HepG2 (cell line): ENCODE data around the gene NAB2. TPM values are rescaled to one million over a fixed set of nuclear protein-coding genes. Genes with fewer than 3 reads are reported as not detected.

Experiments
- AHR ChIP-seq: IDR thresholded peaks from 2 replicates; pipeline ENCODE4 v1.6.1; 2018; ENCODE audit warnings: missing genetic modification reagents, missing compliant biosample characterization
- CBX1 ChIP-seq: IDR thresholded peaks from one replicate; pipeline ENCODE4 v1.6.1; 2016; ENCODE audit warnings: antibody characterized with exemption, low read depth
- CREB3 ChIP-seq: sonication (generic); formaldehyde crosslinking; IDR thresholded peaks from 2 replicates; pipeline ENCODE4 v1.5.0; 2020; ENCODE audit warnings: missing genetic modification reagents
- FOXP1 ChIP-seq, 2 experiments: fragments of 450-650 bp in 1 of 2; IDR thresholded peaks; 2 replicates each; pipeline ENCODE4 v1.6.1; 2017 to 2018; ENCODE audit warnings: antibody characterized with exemption in 1 of 2
- GTF2F1 ChIP-seq: fragments of 150-350 bp; IDR thresholded peaks from 2 replicates; pipeline ENCODE4 v1.6.1; 2014; ENCODE audit warnings: low read length
- MAF1 ChIP-seq: sonication (generic); formaldehyde crosslinking; IDR thresholded peaks from 2 replicates; pipeline ENCODE4 v1.5.0; 2020; ENCODE audit warnings: missing genetic modification reagents, borderline replicate concordance
- MAFF ChIP-seq: IDR thresholded peaks from 2 replicates; pipeline ENCODE4 v1.6.1; 2011; ENCODE audit warnings: low read depth, low read length, improper control_type of control experiment
- MAFG ChIP-seq: sonication (generic); formaldehyde crosslinking; IDR thresholded peaks from 2 replicates; pipeline ENCODE4 v1.5.1; 2020; ENCODE audit warnings: mild to moderate bottlenecking, missing genetic modification reagents
- PTBP1 ChIP-seq: fragments of 200-400 bp; formaldehyde crosslinking; IDR thresholded peaks from 2 replicates; pipeline ENCODE4 v1.6.1; 2018; ENCODE audit warnings: low read length, low read depth; ENCODE audit not compliant: poor library complexity, severe bottlenecking
- SMAD9 ChIP-seq: sonication (generic); formaldehyde crosslinking; IDR thresholded peaks from 2 replicates; pipeline ENCODE4 v1.5.1; 2020; ENCODE audit warnings: mild to moderate bottlenecking, missing genetic modification reagents
- SPEN ChIP-seq: sonication (generic); formaldehyde crosslinking; IDR thresholded peaks from 2 replicates; pipeline ENCODE4 v1.5.1; 2020; ENCODE audit warnings: low read depth, mild to moderate bottlenecking, missing genetic modification reagents
- TEAD2 ChIP-seq: sonication (generic); formaldehyde crosslinking; IDR thresholded peaks from 2 replicates; pipeline ENCODE4 v1.9.0; 2021; ENCODE audit warnings: missing genetic modification reagents
- TMF1 ChIP-seq: sonication (generic); formaldehyde crosslinking; IDR thresholded peaks from 2 replicates; pipeline ENCODE4 v1.8.1; 2022; ENCODE audit warnings: low read depth, missing genetic modification reagents
- UBTF ChIP-seq: sonication (generic); formaldehyde crosslinking; IDR thresholded peaks from 2 replicates; pipeline ENCODE4 v1.4.0; 2020; ENCODE audit warnings: mild to moderate bottlenecking, missing genetic modification reagents
- ZNF256 ChIP-seq: sonication (generic); formaldehyde crosslinking; conservative IDR thresholded peaks from 2 replicates; pipeline ENCODE4 v1.4.0; 2020; ENCODE audit warnings: missing genetic modification reagents
- ZNF281 ChIP-seq: sonication (generic); formaldehyde crosslinking; IDR thresholded peaks from 2 replicates; pipeline ENCODE4 v1.4.0; 2020; ENCODE audit warnings: missing genetic modification reagents, borderline replicate concordance
- ZNF749 ChIP-seq: sonication (generic); formaldehyde crosslinking; IDR thresholded peaks from 2 replicates; pipeline ENCODE4 v1.8.0; 2022; ENCODE audit warnings: mild to moderate bottlenecking, missing genetic modification reagents, moderate library complexity, borderline replicate concordance
- ZNF775 ChIP-seq: sonication (generic); formaldehyde crosslinking; IDR thresholded peaks from 2 replicates; pipeline ENCODE4 v1.4.0; 2020; ENCODE audit warnings: missing genetic modification reagents, mild to moderate bottlenecking, moderate library complexity, borderline replicate concordance
- ZNF83 ChIP-seq: sonication (generic); formaldehyde crosslinking; IDR thresholded peaks from 2 replicates; pipeline ENCODE4 v1.4.0; 2020; ENCODE audit warnings: missing genetic modification reagents, mild to moderate bottlenecking, borderline replicate concordance
- polyA plus RNA-seq, 8 experiments: library from polyadenylated mRNA; depleted of rRNA in 3 of 8; stranded (reverse) in 7 of 8; unstranded in 1 of 8; fragments of >200 nt; fragmentation: Illumina TruSeq in 4 of 8; extraction: Trizol in 4 of 8; gene quantifications; 2 replicates each; pipeline versions ENCODE4 v1.2.1 to v1.2.3, GENCODE V29; 2011 to 2016; ENCODE audit warnings: low read depth in 4 of 8, missing spikeins in 1 of 8, mixed read lengths in 1 of 8; ENCODE audit not compliant: insufficient read depth in 1 of 8
- total RNA-seq, 5 experiments: library from RNA; depleted of rRNA; stranded (reverse); fragments of >200 nt; fragmentation: Illumina TruSeq; extraction: Trizol; gene quantifications; 2 replicates each; pipeline ENCODE4 v1.2.3, GENCODE V29; 2016; ENCODE audit warnings: low read depth in 1 of 5

Gene NAB2
- total and polyA plus RNA-seq, 2 of the 13 experiments (the other 11 are each of a cell fraction or from before 2014, with no cell fraction given), result 11.7 to 12.9 TPM

GRCh38 chr12:57078519-57079404 is 10.2 kb upstream of the NAB2 start, which contains the start of gene NEMP1 (continued):
- TF ChIP-seq PTBP1 (no peak), TMF1 (CRISPR knock-in tag) (0 out of 2 replicates have a peak, but pooled peaks have one; percentile 70), ZNF281 (no peak), MAF1 (CRISPR knock-in tag) (no peak), ZNF749 (CRISPR knock-in tag) (no peak), MAFG (CRISPR knock-in tag) (no peak), UBTF (CRISPR knock-in tag) (peak; percentile 30; the same call in 1 of the 2 replicates), TEAD2 (CRISPR knock-in tag) (no peak), SMAD9 (no peak), FOXP1 (IDR thresholded peaks at IDR 0.05) (peak; percentile 72), FOXP1 (CRISPR knock-in tag; IDR thresholded peaks at IDR 0.05) (no peak), ZNF83 (CRISPR knock-in tag) (no peak), AHR (no peak), SPEN (0 out of 2 replicates have a peak, but pooled peaks have one; percentile 61), GTF2F1 (no peak), ZNF775 (CRISPR knock-in tag) (no peak), MAFF (no peak), ZNF256 (CRISPR knock-in tag) (no peak), CBX1 (no peak), CREB3 (no peak)
